GM19455 (cell line): ENCODE measurements around the gene RYR1.
"Not testable (repeated sequence)": the region's sequence is repeated elsewhere in the genome, so short reads cannot be mapped to it uniquely, and the experiment has no call there.

Source experiments
- ATAC-seq: cut with Tn5 transposase; IDR thresholded peaks from one replicate; pipeline ENCODE4 v1.9.1; 2021; ENCODE audit not compliant: unreplicated experiment

RYR1 gene

DNA sequence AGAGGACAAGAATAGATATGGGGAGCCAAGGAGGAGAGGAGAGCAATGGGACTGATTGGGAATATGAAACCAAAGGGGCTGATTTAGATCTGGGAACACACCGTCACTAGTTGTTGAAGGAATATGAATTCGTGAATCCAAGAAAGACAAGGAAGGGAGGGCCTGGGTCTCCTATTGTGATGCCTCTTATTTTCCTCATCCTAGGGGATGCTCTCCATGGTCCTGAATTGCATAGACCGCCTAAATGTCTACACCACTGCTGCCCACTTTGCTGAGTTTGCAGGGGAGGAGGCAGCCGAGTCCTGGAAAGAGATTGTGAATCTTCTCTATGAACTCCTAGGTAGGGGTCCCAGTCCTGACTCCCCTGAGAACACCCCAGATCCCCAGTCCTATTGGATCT lies 21.5 kb downstream of the RYR1 start:
- no peak for ATAC-seq

- ATAC-seq: no peak
Observed at GRCh38 chr19:38457202-38457601, 23.7 kb downstream of the RYR1 start.

- ATAC-seq: no peak
Observed at GRCh38 chr19:38457690-38458405, 24.4 kb downstream of the RYR1 start.

GRCh38 chr19:38458991-38459390 lies 25.5 kb downstream of the RYR1 start:
- ATAC-seq: no peak

GRCh38 chr19:38463365-38463764 lies 29.9 kb downstream of the RYR1 start:
- ATAC-seq: no peak

DNA sequence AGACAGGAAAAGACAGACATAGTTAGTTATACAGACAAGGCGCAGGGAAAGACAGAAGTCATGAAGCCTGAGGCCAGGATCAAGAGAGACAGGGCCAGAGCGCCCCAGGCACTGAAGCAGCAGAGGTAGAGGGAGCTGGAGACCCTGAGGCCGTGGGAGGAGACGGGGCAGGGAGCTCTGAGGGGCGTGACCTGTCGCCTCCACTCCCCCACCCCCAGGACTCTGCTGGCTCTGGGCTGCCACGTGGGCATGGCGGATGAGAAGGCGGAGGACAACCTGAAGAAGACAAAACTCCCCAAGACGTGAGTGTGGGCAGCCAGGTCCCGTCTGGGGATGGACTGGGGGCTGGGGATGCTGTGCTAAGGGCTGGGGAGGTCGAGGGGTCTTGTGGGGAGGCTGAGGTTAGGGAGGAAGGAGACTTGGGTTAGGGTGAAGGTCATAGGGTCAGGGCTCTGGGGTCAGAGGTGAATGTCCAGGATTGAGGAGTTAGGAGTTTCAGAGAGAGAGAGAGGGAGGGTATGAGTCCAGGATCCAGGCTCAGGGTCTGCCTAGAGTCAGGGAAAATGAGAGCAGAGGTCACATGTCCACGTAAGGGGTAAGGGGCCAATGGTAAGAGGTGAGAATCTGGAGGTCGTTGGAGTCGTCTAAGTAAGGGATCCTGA lies 31.1 kb downstream of the RYR1 start:
- ATAC-seq: no peak

DNA sequence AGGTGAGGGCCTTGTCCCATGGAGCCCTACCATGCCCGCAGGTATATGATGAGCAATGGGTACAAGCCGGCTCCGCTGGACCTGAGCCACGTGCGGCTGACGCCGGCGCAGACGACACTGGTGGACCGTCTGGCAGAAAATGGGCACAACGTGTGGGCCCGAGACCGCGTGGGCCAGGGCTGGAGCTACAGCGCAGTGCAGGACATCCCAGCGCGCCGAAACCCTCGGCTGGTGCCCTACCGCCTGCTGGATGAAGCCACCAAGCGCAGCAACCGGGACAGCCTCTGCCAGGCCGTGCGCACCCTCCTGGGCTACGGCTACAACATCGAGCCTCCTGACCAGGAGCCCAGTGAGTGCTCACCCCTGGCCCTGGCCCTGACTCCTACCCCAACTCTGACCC lies 32.6 kb downstream of the RYR1 start:
- no peak for ATAC-seq

DNA sequence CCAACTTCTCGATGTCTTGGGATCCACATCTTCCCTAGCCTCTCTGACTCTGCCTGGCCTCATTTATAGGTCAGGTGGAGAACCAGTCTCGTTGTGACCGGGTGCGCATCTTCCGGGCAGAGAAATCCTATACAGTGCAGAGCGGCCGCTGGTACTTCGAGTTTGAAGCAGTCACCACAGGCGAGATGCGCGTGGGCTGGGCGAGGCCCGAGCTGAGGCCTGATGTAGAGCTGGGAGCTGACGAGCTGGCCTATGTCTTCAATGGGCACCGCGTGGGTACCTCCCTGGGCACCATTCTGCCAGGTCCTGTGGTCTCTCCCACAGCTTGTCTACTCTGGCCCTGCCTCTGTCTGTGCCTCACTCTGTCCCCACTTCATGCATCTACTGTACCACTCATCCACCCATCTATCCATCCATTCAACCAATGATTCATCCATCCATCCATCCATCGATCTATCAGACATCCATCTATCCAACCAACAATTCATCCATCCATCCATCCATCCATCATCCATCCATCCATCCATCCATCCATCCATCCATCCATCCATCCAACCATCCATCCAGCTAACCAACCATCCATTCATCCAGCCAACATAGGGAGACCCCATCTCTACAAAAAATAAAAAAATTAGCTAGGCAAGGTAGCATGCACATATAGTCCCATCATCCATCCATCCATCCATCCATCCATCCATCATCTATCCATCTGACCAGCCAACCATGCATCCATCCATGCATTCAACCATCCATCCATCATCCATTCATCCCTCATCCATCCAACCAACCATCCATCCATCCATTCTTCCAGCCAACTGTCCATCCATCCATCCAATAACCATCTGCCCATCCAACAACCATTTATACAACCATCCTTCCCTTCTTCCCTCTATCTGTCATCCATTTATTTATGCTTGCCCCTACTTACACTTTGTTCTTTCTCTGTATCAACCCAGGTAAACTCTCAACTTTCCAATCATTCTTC lies 34.3 kb downstream of the RYR1 start:
- ATAC-seq: no peak

GRCh38 chr19:38469151-38469550 lies 35.7 kb downstream of the RYR1 start:
- no peak for ATAC-seq

- no peak for ATAC-seq
Observed at GRCh38 chr19:38470788-38471480, 37.4 kb downstream of the RYR1 start.

DNA sequence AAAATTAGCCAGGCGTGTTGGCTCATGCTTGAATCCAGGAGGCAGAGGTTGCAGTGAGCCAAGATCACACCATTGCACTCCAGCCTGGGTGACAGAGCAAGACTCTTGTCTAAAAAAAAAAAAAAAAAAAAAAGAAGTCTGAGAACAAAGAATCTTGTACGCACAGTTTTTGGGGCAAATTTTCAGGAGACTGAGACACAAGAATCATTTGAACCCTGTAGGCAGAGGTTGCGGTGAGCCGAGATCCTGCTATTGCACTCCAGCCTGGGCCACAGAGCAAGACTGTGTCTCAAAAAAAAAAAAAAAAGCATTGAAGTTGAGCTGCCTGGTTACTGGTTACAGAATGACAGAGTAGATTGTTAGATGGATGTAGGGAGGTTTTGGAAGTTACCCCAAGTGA lies 39.2 kb downstream of the RYR1 start:
- ATAC-seq: not testable (repeated sequence)

GRCh38 chr19:38473201-38473600 lies 39.7 kb downstream of the RYR1 start:
- no peak for ATAC-seq

GRCh38 chr19:38475176-38475575 lies 41.7 kb downstream of the RYR1 start:
- no peak for ATAC-seq

GRCh38 chr19:38478273-38478971 lies 44.9 kb downstream of the RYR1 start:
- no peak for ATAC-seq

- ATAC-seq: no peak
Observed at GRCh38 chr19:38482496-38482895, 49.0 kb downstream of the RYR1 start.

DNA sequence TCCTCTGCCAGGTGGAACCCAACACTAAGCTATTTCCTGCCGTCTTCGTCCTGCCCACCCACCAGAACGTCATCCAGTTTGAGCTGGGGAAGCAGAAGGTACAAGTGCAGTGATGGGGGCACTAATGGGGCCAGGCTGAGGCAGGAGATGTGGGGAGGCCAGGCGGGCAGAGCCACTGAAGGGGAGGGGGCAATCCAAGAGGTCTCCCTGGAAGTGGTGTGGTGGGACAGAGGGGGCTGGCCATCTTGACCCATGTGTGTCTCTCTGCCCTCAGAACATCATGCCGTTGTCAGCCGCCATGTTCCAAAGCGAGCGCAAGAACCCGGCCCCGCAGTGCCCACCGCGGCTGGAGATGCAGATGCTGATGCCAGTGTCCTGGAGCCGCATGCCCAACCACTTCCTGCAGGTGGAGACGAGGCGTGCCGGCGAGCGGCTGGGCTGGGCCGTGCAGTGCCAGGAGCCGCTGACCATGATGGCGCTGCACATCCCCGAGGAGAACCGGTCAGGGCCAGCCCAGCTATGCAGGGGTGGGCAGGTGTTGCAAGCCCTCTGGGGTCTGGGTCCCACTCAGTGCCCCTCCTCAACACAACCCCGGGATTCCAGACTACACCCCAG lies 49.6 kb downstream of the RYR1 start:
- no peak for ATAC-seq

DNA sequence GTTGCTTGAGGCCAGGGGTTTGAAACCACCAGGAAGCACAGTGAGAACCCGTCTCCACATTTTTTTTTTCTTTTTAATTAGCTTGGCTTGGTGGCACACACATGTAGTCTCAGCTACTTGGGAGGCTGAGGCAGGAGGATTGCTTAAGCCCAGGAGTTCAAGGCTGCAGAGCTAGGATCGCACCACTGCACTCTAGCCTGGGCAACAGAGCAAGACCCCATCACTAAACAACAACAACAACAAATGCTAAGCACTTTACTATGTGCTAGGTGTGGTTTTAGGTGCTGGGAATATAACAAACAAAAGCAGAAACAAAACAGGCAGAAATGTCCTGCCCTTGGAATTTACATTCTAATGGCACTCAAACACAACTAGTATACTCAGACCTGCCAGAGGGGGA lies 51.3 kb downstream of the RYR1 start:
- no peak for ATAC-seq

GRCh38 chr19:38485541-38486285 lies 52.2 kb downstream of the RYR1 start:
- no peak for ATAC-seq

GRCh38 chr19:38486731-38487336 lies 53.3 kb downstream of the RYR1 start:
- no peak for ATAC-seq
